Neural cell (in vitro differentiated cells): Measurements from ENCODE around the gene FERMT3. TPM values are rescaled to one million over a fixed set of nuclear protein-coding genes. Genes with fewer than 3 reads are reported as not detected.

Experiments
- H2AFZ ChIP-seq: fragments of 200-600, 300-800 bp; sonication (generic), shearing (Covaris generic); 2 replicates; pipeline ENCODE4 v1.6.0; 2014; ENCODE audit warnings: low read depth, mild to moderate bottlenecking, antibody characterized with exemption, low read length, moderate library complexity
- H3F3A ChIP-seq: fragments of 200-600 bp; shearing (Covaris generic); 2 replicates; pipeline ENCODE4 v1.6.1; 2016; ENCODE audit warnings: mild to moderate bottlenecking, moderate library complexity, mixed read lengths, antibody characterized with exemption, low read length; ENCODE audit not compliant: insufficient read depth, poor library complexity, severe bottlenecking
- H3K27ac ChIP-seq: fragments of 200-600, 300-800 bp; sonication (generic), shearing (Covaris generic); 2 replicates; pipeline ENCODE4 v1.5.1; 2014; ENCODE audit warnings: mild to moderate bottlenecking, low read length, moderate library complexity
- H3K27me3 ChIP-seq: fragments of 300-800, 200-600 bp; sonication (generic), shearing (Covaris generic); 2 replicates; pipeline ENCODE4 v1.6.0; 2014; ENCODE audit warnings: mild to moderate bottlenecking, low read depth, low read length, moderate library complexity; ENCODE audit not compliant: insufficient read depth
- H3K36me3 ChIP-seq: fragments of 300-800, 200-600 bp; sonication (generic), shearing (Covaris generic); 2 replicates; pipeline ENCODE4 v1.5.1; 2014; ENCODE audit warnings: mild to moderate bottlenecking, antibody characterized with exemption, low read length, moderate library complexity; ENCODE audit not compliant: insufficient read depth
- H3K4me2 ChIP-seq: fragments of 300-800, 200-600 bp; sonication (generic), shearing (Covaris generic); 2 replicates; pipeline ENCODE4 v1.6.0; 2014; ENCODE audit warnings: mild to moderate bottlenecking, low read length
- H3K4me3 ChIP-seq: fragments of 300-800, 200-600 bp; sonication (generic), shearing (Covaris generic); 2 replicates; pipeline ENCODE4 v1.5.1; 2014; ENCODE audit warnings: mild to moderate bottlenecking, low read length, moderate library complexity
- H3K79me2 ChIP-seq: fragments of 200-600 bp; shearing (Covaris generic); replicated peaks from 2 replicates; pipeline ENCODE4 v1.6.0; 2014; ENCODE audit warnings: mild to moderate bottlenecking, low read length, moderate library complexity; ENCODE audit not compliant: insufficient read depth
- H3K9ac ChIP-seq: fragments of 300-800, 200-600 bp; sonication (generic), shearing (Covaris generic); 2 replicates; pipeline ENCODE4 v1.6.1; 2016; ENCODE audit warnings: mild to moderate bottlenecking, low read length, mixed read lengths
- H3K9me2 ChIP-seq: fragments of 200-600 bp; shearing (Covaris generic); 2 replicates; pipeline ENCODE4 v1.6.1; 2016; ENCODE audit warnings: mild to moderate bottlenecking, low read length, mixed read lengths; ENCODE audit not compliant: insufficient read depth
- H3K9me3 ChIP-seq: fragments of 200-600, 300-800 bp; sonication (generic), shearing (Covaris generic); 2 replicates; pipeline ENCODE4 v1.6.1; 2016; ENCODE audit warnings: mild to moderate bottlenecking, mixed run types, low read length, moderate library complexity, mixed read lengths
- H4K20me1 ChIP-seq: fragments of 200-600 bp; shearing (Covaris generic); 2 replicates; pipeline ENCODE4 v1.6.1; 2016; ENCODE audit warnings: mild to moderate bottlenecking, mixed run types; ENCODE audit not compliant: insufficient read depth
- EP300 ChIP-seq: fragments of 450-650 bp; conservative IDR thresholded peaks from 2 replicates; pipeline ENCODE4 v1.6.1; 2014; ENCODE audit warnings: antibody characterized with exemption, mild to moderate bottlenecking, moderate library complexity; ENCODE audit not compliant: poor library complexity, severe bottlenecking
- EZH2 ChIP-seq: fragments of 200-600, 300-800 bp; shearing (Covaris generic), sonication (generic); IDR thresholded peaks from 2 replicates; pipeline ENCODE4 v1.6.1; 2014; ENCODE audit warnings: antibody characterized with exemption, low read length, borderline replicate concordance, mild to moderate bottlenecking; ENCODE audit not compliant: insufficient read depth, poor library complexity, severe bottlenecking
- MXI1 ChIP-seq: fragments of 450-650 bp; conservative IDR thresholded peaks from 2 replicates; pipeline ENCODE4 v1.6.1; 2014; ENCODE audit warnings: antibody characterized with exemption, mild to moderate bottlenecking; ENCODE audit not compliant: poor library complexity, severe bottlenecking
- POLR2AphosphoS5 ChIP-seq: IDR thresholded peaks from 2 replicates; pipeline ENCODE4 v1.6.1; 2012
- RAD21 ChIP-seq: fragments of 450-650 bp; conservative IDR thresholded peaks from 2 replicates; pipeline ENCODE4 v1.6.1; 2014; ENCODE audit warnings: antibody characterized with exemption, mild to moderate bottlenecking, moderate library complexity
- REST ChIP-seq: IDR thresholded peaks from 2 replicates; pipeline ENCODE4 v1.6.1; 2012; ENCODE audit warnings: borderline replicate concordance
- SMC3 ChIP-seq: fragments of 450-650 bp; conservative IDR thresholded peaks from 2 replicates; pipeline ENCODE4 v1.6.1; 2014; ENCODE audit warnings: antibody characterized with exemption, mild to moderate bottlenecking, moderate library complexity; ENCODE audit not compliant: poor library complexity
- TAF1 ChIP-seq: IDR thresholded peaks from 2 replicates; pipeline ENCODE4 v1.6.1; 2012; ENCODE audit warnings: low read depth
- polyA plus RNA-seq: library from polyadenylated mRNA; depleted of rRNA; stranded (reverse); fragments of >200 nt; gene quantifications from 2 replicates; pipeline ENCODE4 v1.2.3, GENCODE V29; 2014
- TF ChIP-seq, protein P1 (sequence below): fragments of 450-650 bp; IDR thresholded peaks from 2 replicates; pipeline ENCODE4 v1.5.1; 2014; ENCODE audit warnings: antibody characterized with exemption, mild to moderate bottlenecking, moderate library complexity; ENCODE audit not compliant: poor library complexity, severe bottlenecking

The FERMT3 gene
- polyA plus RNA-seq, 1 donor from 2014 or later: 0.89 TPM

DNA sequence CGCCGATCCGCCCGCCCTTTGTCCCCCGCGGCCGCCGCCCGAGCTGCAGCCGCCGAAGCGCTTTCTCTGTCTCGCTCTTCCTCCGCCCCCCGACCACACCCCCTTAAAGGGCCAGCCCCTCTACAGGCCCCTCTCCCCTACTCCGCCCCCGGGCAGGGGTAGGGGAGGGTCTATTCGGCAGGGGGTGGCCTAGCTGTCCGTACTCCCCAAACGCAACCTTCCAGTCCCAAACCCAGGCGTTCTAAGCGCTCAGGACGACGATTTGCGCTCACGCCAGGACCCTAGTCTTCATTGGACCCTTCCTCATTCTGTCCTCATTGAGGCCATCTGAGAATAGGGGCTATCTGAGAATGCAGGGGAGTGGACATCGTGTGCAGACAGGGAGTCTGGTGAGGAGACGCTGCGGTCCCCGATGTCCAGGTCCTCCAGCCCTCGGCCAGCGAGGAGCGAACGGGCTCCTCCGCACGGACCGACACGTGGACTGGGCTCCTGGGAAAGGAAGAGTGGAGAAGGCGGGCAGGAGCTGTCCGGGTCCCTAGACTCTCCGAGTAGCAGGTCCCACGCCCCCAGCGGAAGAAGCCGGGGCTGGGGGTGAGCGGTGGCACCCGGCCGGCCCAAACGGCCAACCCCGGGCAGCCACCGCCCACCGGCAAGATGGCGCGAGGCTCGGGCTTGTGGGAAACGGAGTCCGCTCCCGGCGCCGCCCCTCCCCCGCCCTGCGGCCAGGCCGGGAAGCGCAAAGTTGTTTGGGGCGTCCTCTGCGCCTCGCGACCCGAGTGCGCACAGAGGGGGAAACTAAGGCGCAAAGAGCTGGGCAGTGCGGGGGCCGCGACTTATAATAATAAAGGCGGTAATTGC, 40.6 kb downstream of the FERMT3 start, which contains the start of gene PPP1R14B:
TSS of gene PPP1R14B (minus strand) at position 73 of the 858 bp plus-strand sequence. CDS start 270 bp downstream, outside the sequence.
- H2AFZ ChIP-seq: peak within 1 kb of the TSS; percentile 49
- no peaks in the 10 kb centered on the region for H3K36me3 ChIP-seq
- peak within 1 kb of the TSS; percentile 85 for H3K9ac ChIP-seq
- H3K4me3 ChIP-seq: peak within 1 kb of the TSS; percentile 99
- TF ChIP-seq REST (peak; percentile 19), TAF1 (peak; percentile 29), EP300 (no peak), POLR2AphosphoS5 (peak; percentile 69), SMC3 (no peak), MXI1 (peak; percentile 94), RAD21 (no peak), EZH2 (no peak)
- TF ChIP-seq, protein P1, sequence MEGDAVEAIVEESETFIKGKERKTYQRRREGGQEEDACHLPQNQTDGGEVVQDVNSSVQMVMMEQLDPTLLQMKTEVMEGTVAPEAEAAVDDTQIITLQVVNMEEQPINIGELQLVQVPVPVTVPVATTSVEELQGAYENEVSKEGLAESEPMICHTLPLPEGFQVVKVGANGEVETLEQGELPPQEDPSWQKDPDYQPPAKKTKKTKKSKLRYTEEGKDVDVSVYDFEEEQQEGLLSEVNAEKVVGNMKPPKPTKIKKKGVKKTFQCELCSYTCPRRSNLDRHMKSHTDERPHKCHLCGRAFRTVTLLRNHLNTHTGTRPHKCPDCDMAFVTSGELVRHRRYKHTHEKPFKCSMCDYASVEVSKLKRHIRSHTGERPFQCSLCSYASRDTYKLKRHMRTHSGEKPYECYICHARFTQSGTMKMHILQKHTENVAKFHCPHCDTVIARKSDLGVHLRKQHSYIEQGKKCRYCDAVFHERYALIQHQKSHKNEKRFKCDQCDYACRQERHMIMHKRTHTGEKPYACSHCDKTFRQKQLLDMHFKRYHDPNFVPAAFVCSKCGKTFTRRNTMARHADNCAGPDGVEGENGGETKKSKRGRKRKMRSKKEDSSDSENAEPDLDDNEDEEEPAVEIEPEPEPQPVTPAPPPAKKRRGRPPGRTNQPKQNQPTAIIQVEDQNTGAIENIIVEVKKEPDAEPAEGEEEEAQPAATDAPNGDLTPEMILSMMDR: peak; percentile 51
- no peaks in the 10 kb centered on the region for H3K9me3 ChIP-seq
- no peaks in the 10 kb centered on the region for H3F3A ChIP-seq
- peak within 1 kb of the TSS; percentile 89 for H3K4me2 ChIP-seq
- H3K79me2 ChIP-seq: peaks cover 13% of the 10 kb centered on the region
- H3K9me2 ChIP-seq: no peaks in the 10 kb centered on the region
- H4K20me1 ChIP-seq: no peaks in the 10 kb centered on the region
- peak within 1 kb of the TSS; percentile 81 for H3K27ac ChIP-seq
- peaks cover 8% of the 10 kb centered on the region for H3K27me3 ChIP-seq

- peak overlapping the region; percentile 85 for H3K9ac ChIP-seq
- H3F3A ChIP-seq: no peaks in the 10 kb centered on the region
- H3K4me3 ChIP-seq: peak overlapping the region; percentile 84
- H3K27ac ChIP-seq: no peak overlapping the region
- no peaks in the 10 kb centered on the region for H3K9me3 ChIP-seq
- no peak overlapping the region for H2AFZ ChIP-seq
- no peaks in the 10 kb centered on the region for H4K20me1 ChIP-seq
- H3K79me2 ChIP-seq: peaks cover 13% of the 10 kb centered on the region
- no peak for TF ChIP-seq RAD21
- TF ChIP-seq TAF1: peak; percentile 14
- H3K36me3 ChIP-seq: no peaks in the 10 kb centered on the region
- H3K9me2 ChIP-seq: no peaks in the 10 kb centered on the region
- H3K4me2 ChIP-seq: no peak overlapping the region
- peaks cover 8% of the 10 kb centered on the region for H3K27me3 ChIP-seq
Measured at GRCh38 chr11:64247729-64248531, 41.4 kb downstream of the FERMT3 start.
